Endometrium (tissue), 2 donors: ENCODE measurements around the gene ARL5C.

Source experiments
- FAIRE-seq: peaks from 2 replicates; lab custom pipeline; 2012; peaks lifted over from hg19 to GRCh38; lab: Jason Lieb, UNC
- donor health status: control.
- donor health status: control.

The ARL5C gene

GRCh38 chr17:39165841-39166349, at the start of gene ARL5C:
Gene ARL5C (minus strand): TSS chr17:39166161. CDS start chr17:39165760, 401 bp downstream.
- FAIRE-seq = no peak

GRCh38 chr17:39213852-39214251, 47.9 kb upstream of the ARL5C start:
- no peak for FAIRE-seq

GRCh38 chr17:39212841-39213480, 47.0 kb upstream of the ARL5C start:
- FAIRE-seq = no peak

- FAIRE-seq = no peak
Observed at GRCh38 chr17:39212195-39212810, 46.3 kb upstream of the ARL5C start.

- FAIRE-seq = no peak
Observed at GRCh38 chr17:39210093-39210434, 44.1 kb upstream of the ARL5C start.

GRCh38 chr17:39209317-39210092, 43.5 kb upstream of the ARL5C start:
- no peak for FAIRE-seq

GRCh38 chr17:39208893-39209292, 42.9 kb upstream of the ARL5C start:
- no peak for FAIRE-seq

GRCh38 chr17:39208136-39208535, 42.2 kb upstream of the ARL5C start:
- FAIRE-seq = no peak

GRCh38 chr17:39205112-39205526, 39.2 kb upstream of the ARL5C start:
- FAIRE-seq = no peak

GRCh38 chr17:39204245-39204644, 38.3 kb upstream of the ARL5C start:
- FAIRE-seq = no peak

- FAIRE-seq = no peak
Observed at GRCh38 chr17:39200957-39201510, 35.1 kb upstream of the ARL5C start.

- FAIRE-seq = no peak
Observed at GRCh38 chr17:39200070-39200879, 34.3 kb upstream of the ARL5C start, which contains the start of gene RPL19. Gene RPL19 (plus strand): TSS chr17:39200283. CDS start chr17:39200345, 62 bp downstream.

- peak; percentile 93 for FAIRE-seq
Observed at GRCh38 chr17:39199820-39200069, 33.8 kb upstream of the ARL5C start.

GRCh38 chr17:39198186-39198566, 32.2 kb upstream of the ARL5C start:
- no peak for FAIRE-seq

- FAIRE-seq = no peak
Observed at GRCh38 chr17:39197380-39198185, 31.6 kb upstream of the ARL5C start, which contains the start of gene CACNB1. Gene CACNB1 (minus strand): TSS chr17:39197669. CDS start chr17:39197495, 174 bp downstream.

- FAIRE-seq = no peak
Observed at GRCh38 chr17:39196808-39197291, 30.9 kb upstream of the ARL5C start.

- FAIRE-seq = no peak
Observed at GRCh38 chr17:39196241-39196807, 30.4 kb upstream of the ARL5C start.

- FAIRE-seq = no peak
Observed at GRCh38 chr17:39195568-39196160, 29.7 kb upstream of the ARL5C start.

- FAIRE-seq = no peak
Observed at GRCh38 chr17:39194985-39195524, 29.1 kb upstream of the ARL5C start.
